Measurements from ENCODE around the gene CHST11.

GRCh38 chr12:104659058-104659457, 202.3 kb downstream of the CHST11 start:
- TF ChIP-seq, protein P1, sequence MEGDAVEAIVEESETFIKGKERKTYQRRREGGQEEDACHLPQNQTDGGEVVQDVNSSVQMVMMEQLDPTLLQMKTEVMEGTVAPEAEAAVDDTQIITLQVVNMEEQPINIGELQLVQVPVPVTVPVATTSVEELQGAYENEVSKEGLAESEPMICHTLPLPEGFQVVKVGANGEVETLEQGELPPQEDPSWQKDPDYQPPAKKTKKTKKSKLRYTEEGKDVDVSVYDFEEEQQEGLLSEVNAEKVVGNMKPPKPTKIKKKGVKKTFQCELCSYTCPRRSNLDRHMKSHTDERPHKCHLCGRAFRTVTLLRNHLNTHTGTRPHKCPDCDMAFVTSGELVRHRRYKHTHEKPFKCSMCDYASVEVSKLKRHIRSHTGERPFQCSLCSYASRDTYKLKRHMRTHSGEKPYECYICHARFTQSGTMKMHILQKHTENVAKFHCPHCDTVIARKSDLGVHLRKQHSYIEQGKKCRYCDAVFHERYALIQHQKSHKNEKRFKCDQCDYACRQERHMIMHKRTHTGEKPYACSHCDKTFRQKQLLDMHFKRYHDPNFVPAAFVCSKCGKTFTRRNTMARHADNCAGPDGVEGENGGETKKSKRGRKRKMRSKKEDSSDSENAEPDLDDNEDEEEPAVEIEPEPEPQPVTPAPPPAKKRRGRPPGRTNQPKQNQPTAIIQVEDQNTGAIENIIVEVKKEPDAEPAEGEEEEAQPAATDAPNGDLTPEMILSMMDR (IDR thresholded peaks at IDR 0.05): no peak
- TF ChIP-seq ZFX (IDR thresholded peaks at IDR 0.05; ENCODE audit: borderline replicate concordance): no peak

Measured in 22Rv1 (cell line).